ENCODE measurements around the gene DZANK1. TPM values are rescaled to one million over a fixed set of nuclear protein-coding genes. Genes with fewer than 3 reads are reported as not detected.
A peak's percentile ranks its signal among the peaks of the same experiment; 100 is the strongest.

Gene DZANK1
- total and polyA plus RNA-seq, 9 of the 15 experiments (the other 6 are each of a cell fraction or from before 2014, with no cell fraction given): 0.04 to 0.18 (median 0.11) TPM; not detected in 2

DNA sequence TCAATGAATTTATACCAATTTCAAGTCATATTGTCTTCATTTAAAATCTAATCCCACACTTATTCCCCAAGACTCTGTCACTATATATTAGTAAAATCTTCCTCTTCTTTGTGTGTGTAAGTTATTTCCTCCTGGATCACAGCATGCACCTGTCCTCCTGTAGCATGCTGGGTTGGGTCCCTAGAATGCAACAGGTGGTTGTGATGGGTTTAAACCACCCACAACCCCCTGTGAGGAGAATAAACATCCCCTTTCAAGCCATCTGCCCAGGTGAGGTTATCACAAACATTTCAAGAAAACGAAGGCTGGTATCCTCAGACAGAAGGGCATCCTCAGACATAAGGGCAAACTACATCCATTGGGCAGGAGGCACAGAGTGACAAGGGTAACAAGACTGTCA lies 26.4 kb downstream of the DZANK1 start (continued):
- TF ChIP-seq TFAP4 (CRISPR knock-in tag; IDR thresholded peaks at IDR 0.05; ENCODE audit: borderline replicate concordance): no peak

DNA sequence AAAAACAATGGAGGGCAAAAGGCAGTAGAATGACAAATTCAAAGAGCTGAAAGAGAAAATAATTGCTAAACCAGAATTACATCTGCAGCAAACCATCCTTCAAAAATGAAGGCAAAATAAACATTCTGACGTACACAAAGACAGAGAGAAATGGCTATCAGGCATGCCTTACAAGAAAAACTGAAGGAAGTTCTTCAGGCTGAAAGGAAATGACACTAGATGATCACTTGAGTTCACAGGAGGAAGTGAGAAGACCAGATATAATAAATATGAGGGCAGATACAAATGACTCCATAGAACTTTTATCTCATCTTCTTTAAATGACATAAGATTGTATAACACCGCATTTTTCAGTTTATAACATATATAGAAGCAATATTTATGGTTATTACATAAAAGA lies 30.0 kb downstream of the DZANK1 start:
- TF ChIP-seq ZNF354B (CRISPR knock-in tag; IDR thresholded peaks at IDR 0.05): no peak
- Histone ChIP-seq H3K4me1 (replicated peaks in 1 of 2; ENCODE audit: control insufficient read depth in 2 of 2, insufficient read depth in 2 of 2, low read length in 2 of 2) (no peaks in the 10 kb centered on the region), H2AFZ (ENCODE audit: low read depth, low read length) (peak overlapping the region; percentile 74; the same call in 1 of the 2 replicates), H3K27me3 (ENCODE audit: control insufficient read depth in 2 of 2, insufficient read depth in 2 of 2, low read length in 2 of 2) (peaks cover 0 to 4% of the 10 kb centered on the region in 2 experiments; a peak in 2 of 5 replicates), H3K4me2 (ENCODE audit: insufficient read depth, low read length) (no peak overlapping the region), H3K79me2 (ENCODE audit: control insufficient read depth, insufficient read depth, low read length) (no peaks in the 10 kb centered on the region), H3K9me1 (ENCODE audit: control insufficient read depth, insufficient read depth, low read length) (no peaks in the 10 kb centered on the region), H3K9me3 (replicated peaks; ENCODE audit: control insufficient read depth, insufficient read depth, low read depth, low read length) (no peaks in the 10 kb centered on the region), H4K20me1 (replicated peaks; ENCODE audit: control insufficient read depth, insufficient read depth, low read length) (no peaks in the 10 kb centered on the region), H3K9ac (ENCODE audit: insufficient read depth in 1 of 2, low read depth in 2 of 2, low read length in 2 of 2) (no peak overlapping the region), H3K36me3 (ENCODE audit: control insufficient read depth, insufficient read depth, low read length) (no peaks in the 10 kb centered on the region), H3K4me3 (no peak overlapping the region), H3K27ac (ENCODE audit: extremely low read depth, low read depth, low read length) (no peak overlapping the region)
- intact Hi-C loops (cut with micrococcal nuclease): no loop called here
- WGBS (ENCODE audit: insufficient coverage, low coverage, missing lambda C conversion rate): 16% methylated on average over 2 of the region's 2 CpGs
- ATAC-seq (no peak), FAIRE-seq (no peak), DNase-seq (ENCODE audit: extremely low read depth in 1 of 4, low spot score in 3 of 4) (no peak)
- no TSS peak for BruUV-seq (replicated peaks)
- in situ Hi-C loops (cut with MboI): no loop called here
- ChIA-PET CTCF (ENCODE audit: low intra/inter-chr PET ratio) (no interaction called here), POLR2A (interaction anchor here (1.2 kb wide), 1 partner anchor 16 kb away, joined by 3 read pairs; no protein-coding TSS in a partner anchor)

DNA sequence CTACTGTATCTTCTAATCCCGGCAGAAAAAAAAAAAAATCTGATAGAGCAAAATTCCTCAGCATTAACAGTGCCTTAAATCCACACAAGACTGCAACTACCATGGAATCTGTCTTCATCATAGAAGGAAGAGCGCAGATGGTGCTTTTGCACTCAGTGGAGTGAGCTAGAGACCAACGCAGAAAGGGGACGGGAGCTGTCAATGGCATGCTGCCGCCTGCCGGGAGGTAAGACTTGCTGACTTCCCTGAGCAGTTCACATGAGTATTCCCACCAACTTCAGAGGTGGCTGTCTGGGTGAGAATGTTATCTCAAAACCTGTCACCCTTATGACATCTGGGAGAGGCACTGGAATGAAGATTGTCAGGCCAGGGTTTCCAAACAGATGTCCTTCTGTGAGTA lies 35.6 kb downstream of the DZANK1 start:
- no peaks in the 10 kb centered on the region; a peak in 3 of 5 replicates for H3K27me3 ChIP-seq (ENCODE audit: control insufficient read depth in 2 of 2, insufficient read depth in 2 of 2, low read length in 2 of 2)
- no peak overlapping the region for H3K27ac ChIP-seq (ENCODE audit: extremely low read depth, low read depth, low read length)
- no peak overlapping the region for H3K4me2 ChIP-seq (ENCODE audit: insufficient read depth, low read length)
- in situ Hi-C loops (cut with MboI) (no loop called here), intact Hi-C loops (cut with micrococcal nuclease) (no loop called here)
- no peaks in the 10 kb centered on the region for H3K36me3 ChIP-seq (ENCODE audit: control insufficient read depth, insufficient read depth, low read length)
- H3K79me2 ChIP-seq (ENCODE audit: control insufficient read depth, insufficient read depth, low read length): no peaks in the 10 kb centered on the region
- 10% methylated on average over 6 of the region's 6 CpGs for WGBS (ENCODE audit: insufficient coverage, low coverage, missing lambda C conversion rate)
- peak in 1 of 4 experiments; percentile 23 for DNase-seq (ENCODE audit: extremely low read depth in 1 of 4, low spot score in 3 of 4)
- TF ChIP-seq HNRNPLL (IDR thresholded peaks at IDR 0.05; ENCODE audit: low read depth, low read length, poor library complexity, severe bottlenecking) (no peak), NFIC (IDR thresholded peaks at IDR 0.05) (no peak), HMGXB4 (CRISPR knock-in tag; IDR thresholded peaks at IDR 0.05) (no peak), HNRNPH1 (optimal IDR thresholded peaks at IDR 0.05; ENCODE audit: low read depth, low read length) (no peak)
- TF ChIP-seq, protein P1, sequence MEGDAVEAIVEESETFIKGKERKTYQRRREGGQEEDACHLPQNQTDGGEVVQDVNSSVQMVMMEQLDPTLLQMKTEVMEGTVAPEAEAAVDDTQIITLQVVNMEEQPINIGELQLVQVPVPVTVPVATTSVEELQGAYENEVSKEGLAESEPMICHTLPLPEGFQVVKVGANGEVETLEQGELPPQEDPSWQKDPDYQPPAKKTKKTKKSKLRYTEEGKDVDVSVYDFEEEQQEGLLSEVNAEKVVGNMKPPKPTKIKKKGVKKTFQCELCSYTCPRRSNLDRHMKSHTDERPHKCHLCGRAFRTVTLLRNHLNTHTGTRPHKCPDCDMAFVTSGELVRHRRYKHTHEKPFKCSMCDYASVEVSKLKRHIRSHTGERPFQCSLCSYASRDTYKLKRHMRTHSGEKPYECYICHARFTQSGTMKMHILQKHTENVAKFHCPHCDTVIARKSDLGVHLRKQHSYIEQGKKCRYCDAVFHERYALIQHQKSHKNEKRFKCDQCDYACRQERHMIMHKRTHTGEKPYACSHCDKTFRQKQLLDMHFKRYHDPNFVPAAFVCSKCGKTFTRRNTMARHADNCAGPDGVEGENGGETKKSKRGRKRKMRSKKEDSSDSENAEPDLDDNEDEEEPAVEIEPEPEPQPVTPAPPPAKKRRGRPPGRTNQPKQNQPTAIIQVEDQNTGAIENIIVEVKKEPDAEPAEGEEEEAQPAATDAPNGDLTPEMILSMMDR (IDR thresholded peaks at IDR 0.05 in 2 of 3, conservative IDR thresholded peaks at IDR 0.05 in 1 of 3; ENCODE audit: insufficient read depth in 2 of 3, low read depth in 1 of 3, low read length in 3 of 3): peak; percentile 19 to 24 (median 23); a peak in 1 of 6 replicates
- FAIRE-seq: no peak
- H4K20me1 ChIP-seq (replicated peaks; ENCODE audit: control insufficient read depth, insufficient read depth, low read length): no peaks in the 10 kb centered on the region
- no peaks in the 10 kb centered on the region for H3K4me1 ChIP-seq (replicated peaks in 1 of 2; ENCODE audit: control insufficient read depth in 2 of 2, insufficient read depth in 2 of 2, low read length in 2 of 2)
- BruUV-seq (replicated peaks): no TSS peak
- H3K9me3 ChIP-seq (replicated peaks; ENCODE audit: control insufficient read depth, insufficient read depth, low read depth, low read length): no peaks in the 10 kb centered on the region
- ATAC-seq: peak; percentile 72
- no peaks in the 10 kb centered on the region for H3K9me1 ChIP-seq (ENCODE audit: control insufficient read depth, insufficient read depth, low read length)
- H3K9ac ChIP-seq (ENCODE audit: insufficient read depth in 1 of 2, low read depth in 2 of 2, low read length in 2 of 2): no peak overlapping the region
- no peak overlapping the region for H2AFZ ChIP-seq (ENCODE audit: low read depth, low read length)
- ChIA-PET CTCF (ENCODE audit: low intra/inter-chr PET ratio) (no interaction called here), POLR2A (no interaction called here)
- H3K4me3 ChIP-seq: no peak overlapping the region
